K562 (cell line): Measurements from ENCODE around the gene MYH15. TPM values are rescaled to one million over a fixed set of nuclear protein-coding genes. Genes with fewer than 3 reads are reported as not detected.

Experiments used
- ATAC-seq: fragments of 200-7000 bp; cut with Tn5 transposase; 3 replicates; pipeline ENCODE4 v1.9.1; 2020; ENCODE audit warnings: moderate library complexity
- BruUV-seq: library from RNA; stranded (reverse); fragments of 400-500 nt; replicated peaks from 2 replicates; lab custom pipeline; 2021; lab: Mats Ljungman, UMichigan
- CTCF ChIA-PET: fragments of 300-600 bp; formaldehyde crosslinking; extraction: SDS; loops from one replicate; lab custom pipeline; 2021; ENCODE audit warnings: low intra/inter-chr PET ratio; lab: Yijun Ruan, JAX
- POLR2A ChIA-PET: fragments of 300-600, 350-650 bp; sonication (Branson Sonifier 250); formaldehyde crosslinking; extraction: SDS; loops from one replicate; lab custom pipeline; 2021; ENCODE audit warnings: antibody characterized with exemption, inconsistent platforms; lab: Yijun Ruan, JAX
- DNase-seq, 4 experiments: peaks; one replicate each; pipeline versions ENCODE4 v3.0.0 to v3.0.0-alpha.2; 2011 to 2018; ENCODE audit warnings: low spot score in 3 of 4, mixed read lengths in 3 of 4; ENCODE audit errors: extremely low read depth in 1 of 4
- FAIRE-seq: peaks from 2 replicates; lab custom pipeline; 2011; peaks lifted over from hg19 to GRCh38; lab: Jason Lieb, UNC
- H2AFZ ChIP-seq: 2 replicates; pipeline ENCODE4 v1.6.0; 2011; ENCODE audit warnings: low read depth, low read length, control low read depth, inconsistent platforms
- H3K27ac ChIP-seq: fragments of 200-600 bp; 3 replicates; pipeline ENCODE4 v1.8.0; 2011; ENCODE audit warnings: low read depth, mild to moderate bottlenecking, control low read depth, inconsistent platforms, low read length, moderate library complexity, mixed read lengths; ENCODE audit errors: extremely low read depth
- H3K27me3 ChIP-seq, 2 experiments: fragments of 300-600 bp in 1 of 2; 2 replicates in 1 of 2; 3 replicates in 1 of 2; pipeline versions ENCODE4 v1.6.0 to v1.8.0; 2011; ENCODE audit warnings: inconsistent platforms in 2 of 2, low read length in 2 of 2, mild to moderate bottlenecking in 1 of 2, mixed read lengths in 1 of 2, moderate library complexity in 1 of 2; ENCODE audit not compliant: control insufficient read depth in 2 of 2, insufficient read depth in 2 of 2
- H3K36me3 ChIP-seq: fragments of 300-600 bp; 3 replicates; pipeline ENCODE4 v1.8.0; 2011; ENCODE audit warnings: mild to moderate bottlenecking, low read length, inconsistent platforms; ENCODE audit not compliant: control insufficient read depth, insufficient read depth
- H3K4me1 ChIP-seq, 2 experiments: fragments of 200-600 bp in 1 of 2; replicated peaks in 1 of 2; 2 replicates in 1 of 2; 3 replicates in 1 of 2; pipeline versions ENCODE4 v1.5.1 to v1.8.0; 2011; ENCODE audit warnings: inconsistent platforms in 2 of 2, low read length in 2 of 2, mild to moderate bottlenecking in 1 of 2, mixed read lengths in 1 of 2, moderate library complexity in 1 of 2; ENCODE audit not compliant: control insufficient read depth in 2 of 2, insufficient read depth in 2 of 2
- H3K4me2 ChIP-seq: 2 replicates; pipeline ENCODE4 v1.6.1; 2011; ENCODE audit warnings: low read length, control low read depth, inconsistent platforms, mixed read lengths; ENCODE audit not compliant: insufficient read depth
- H3K4me3 ChIP-seq: fragments of 200-600 bp; sonication (generic), shearing (Covaris generic); 2 replicates; pipeline ENCODE4 v1.5.1; 2016; ENCODE audit warnings: control low read depth, inconsistent platforms
- H3K79me2 ChIP-seq: fragments of 200-600 bp; 3 replicates; pipeline ENCODE4 v1.8.0; 2011; ENCODE audit warnings: low read length, inconsistent platforms; ENCODE audit not compliant: control insufficient read depth, insufficient read depth
- H3K9ac ChIP-seq, 2 experiments: 2 replicates each; pipeline versions ENCODE4 v1.6.0 to v1.6.1; 2011; ENCODE audit warnings: low read depth in 2 of 2, low read length in 2 of 2, control low read depth in 1 of 2, inconsistent platforms in 1 of 2, mild to moderate bottlenecking in 1 of 2, mixed read lengths in 1 of 2; ENCODE audit not compliant: insufficient read depth in 1 of 2
- H3K9me1 ChIP-seq: one replicate; pipeline ENCODE4 v1.6.0; 2011; ENCODE audit warnings: inconsistent platforms, mild to moderate bottlenecking, low read length, moderate library complexity; ENCODE audit not compliant: control insufficient read depth, insufficient read depth
- H3K9me3 ChIP-seq: replicated peaks from 2 replicates; pipeline ENCODE4 v1.5.1; 2011; ENCODE audit warnings: low read depth, low read length, inconsistent platforms; ENCODE audit not compliant: control insufficient read depth, insufficient read depth
- H4K20me1 ChIP-seq: replicated peaks from 2 replicates; pipeline ENCODE4 v1.6.1; 2011; ENCODE audit warnings: low read length, inconsistent platforms, mixed read lengths; ENCODE audit not compliant: control insufficient read depth, insufficient read depth
- CBX3 ChIP-seq, 2 experiments: IDR thresholded peaks; 1 replicate in 1 of 2; 2 replicates in 1 of 2; pipeline ENCODE4 v1.6.1; 2012; ENCODE audit warnings: inconsistent platforms in 2 of 2, low read length in 2 of 2, borderline replicate concordance in 1 of 2, control low read depth in 1 of 2
- CEBPZ ChIP-seq: fragments of 150-350 bp; IDR thresholded peaks from 2 replicates; pipeline ENCODE4 v1.6.1; 2014; ENCODE audit warnings: low read depth, mild to moderate bottlenecking, low read length, borderline replicate concordance
- CHCHD3 ChIP-seq: fragments of 250-450 bp; sonication (Bioruptor Pico); IDR thresholded peaks from 2 replicates; pipeline ENCODE4 v2.1.2; 2022; ENCODE audit warnings: mild to moderate bottlenecking
- EP300 ChIP-seq: IDR thresholded peaks from 2 replicates; pipeline ENCODE4 v1.6.1; 2012; ENCODE audit warnings: low read length, improper control_type of control experiment
- FOXM1 ChIP-seq, 2 experiments: fragments of 450-650 bp in 1 of 2; sonication (generic) in 1 of 2; formaldehyde crosslinking in 1 of 2; IDR thresholded peaks; 2 replicates each; pipeline versions ENCODE4 v1.6.1 to v1.9.0; 2017 to 2022; ENCODE audit warnings: low read depth in 2 of 2, mild to moderate bottlenecking in 2 of 2, missing genetic modification reagents in 1 of 2, moderate library complexity in 1 of 2
- KHSRP ChIP-seq: fragments of 450-650 bp; IDR thresholded peaks from 2 replicates; pipeline ENCODE4 v1.6.1; 2017
- MBD1 ChIP-seq: fragments of 250-450 bp; sonication (Bioruptor Pico); IDR thresholded peaks from 2 replicates; pipeline ENCODE4 v1.8.0; 2022; ENCODE audit warnings: inconsistent platforms
- PURB ChIP-seq: sonication (generic); formaldehyde crosslinking; IDR thresholded peaks from 2 replicates; pipeline ENCODE4 v1.9.0; 2021; ENCODE audit warnings: low read depth, mild to moderate bottlenecking, missing genetic modification reagents
- UBTF ChIP-seq, 2 experiments: IDR thresholded peaks; 2 replicates each; pipeline ENCODE4 v1.6.1; 2012; ENCODE audit warnings: improper control_type of control experiment in 2 of 2, low read depth in 2 of 2, low read length in 2 of 2, borderline replicate concordance in 1 of 2
- ZBTB1 ChIP-seq: sonication (generic); formaldehyde crosslinking; IDR thresholded peaks from 2 replicates; pipeline ENCODE4 v1.8.1; 2023; ENCODE audit warnings: missing genetic modification reagents, low read depth, mild to moderate bottlenecking, borderline replicate concordance
- WGBS: fragments of 100-300 bp; shearing (Covaris generic); methylation state at CpG from one replicate; pipeline ENCODE4 v1.1.6; 2016; ENCODE audit warnings: low coverage, mixed read lengths; ENCODE audit not compliant: insufficient coverage; ENCODE audit errors: missing lambda C conversion rate; 5-methylcytosine and 5-hydroxymethylcytosine counted together
- in situ Hi-C: fragments of 300-500 bp; cut with MboI; formaldehyde crosslinking; loops from 4 replicates; pipeline ENCODE4 v1.15.0; 2018; ENCODE audit warnings: inconsistent platforms, mixed read lengths
- intact Hi-C: fragments of 100-400 bp; cut with micrococcal nuclease; formaldehyde crosslinking; loops from 2 replicates; pipeline ENCODE4 v1.14.2; 2022
- polyA plus RNA-seq, 8 experiments: library from polyadenylated mRNA; depleted of rRNA in 4 of 8; stranded (reverse) in 5 of 8; unstranded in 3 of 8; fragments of >200 nt; fragmentation: Nextera tagmentation in 2 of 8; fragmentation: Illumina TruSeq in 1 of 8; extraction: Ambion mirVana in 2 of 8; extraction: Trizol in 1 of 8; gene quantifications; 2 replicates each; pipeline versions ENCODE4 v1.2.1 to v1.2.3, GENCODE V29; 2011 to 2014; ENCODE audit warnings: inconsistent platforms in 1 of 8, missing spikeins in 1 of 8
- total RNA-seq, 7 experiments: library from RNA; depleted of rRNA in 6 of 7; stranded (reverse); fragments of >200 nt in 6 of 7; fragmentation: Illumina TruSeq in 2 of 7; extraction: Trizol in 2 of 7; gene quantifications; 2 replicates each; pipeline versions ENCODE4 v1.2.1 to v1.2.3, GENCODE V29; 2011 to 2021; ENCODE audit warnings: low replicate concordance in 1 of 7

The MYH15 gene
- total and polyA plus RNA-seq, 9 of the 15 experiments (the other 6 are each of a cell fraction or from before 2014, with no cell fraction given) = 0.03 to 0.29 (median 0.12) TPM

- TF ChIP-seq CEBPZ (no peak), MBD1 (CRISPR knock-in tag) (no peak)
Measured at GRCh38 chr3:108383306-108383705, 127.1 kb downstream of the MYH15 start (continued).

GRCh38 chr3:108381529-108382140 lies 128.8 kb downstream of the MYH15 start:
- H3K4me2 ChIP-seq = no peak overlapping the region
- no peak overlapping the region for H3K27ac ChIP-seq
- peaks cover 0 to 3% of the 10 kb centered on the region in 2 experiments; a peak in 1 of 5 replicates for H3K4me1 ChIP-seq
- no peaks in the 10 kb centered on the region for H3K27me3 ChIP-seq
- DNase-seq (no peak), ATAC-seq (no peak), FAIRE-seq (no peak)
- H3K9me3 ChIP-seq = no peaks in the 10 kb centered on the region
- H3K9me1 ChIP-seq = no peaks in the 10 kb centered on the region
- no peak overlapping the region for H3K4me3 ChIP-seq
- intact Hi-C loops (no loop called here), in situ Hi-C loops (no loop called here)
- H4K20me1 ChIP-seq = no peaks in the 10 kb centered on the region
- BruUV-seq = no TSS peak
- no peaks in the 10 kb centered on the region for H3K79me2 ChIP-seq
- ChIA-PET POLR2A (no interaction called here), CTCF (no interaction called here)
- no peak overlapping the region for H3K9ac ChIP-seq
- no peaks in the 10 kb centered on the region for H3K36me3 ChIP-seq
- WGBS = 0% methylated on average over 1 of the region's 3 CpGs
- no peak overlapping the region for H2AFZ ChIP-seq
- TF ChIP-seq EP300 (no peak), PURB (CRISPR knock-in tag) (no peak), FOXM1 (IDR thresholded peaks at IDR 0.05; ENCODE audit: low read depth) (no peak), FOXM1 (CRISPR knock-in tag; IDR thresholded peaks at IDR 0.05; ENCODE audit: low read depth) (no peak), CHCHD3 (CRISPR knock-in tag) (no peak), CBX3 (IDR thresholded peaks at IDR 0.05; ENCODE audit: borderline replicate concordance in 1 of 2, low read length in 2 of 2) (no peak), UBTF (IDR thresholded peaks at IDR 0.05; ENCODE audit: borderline replicate concordance in 1 of 2, low read depth in 2 of 2, low read length in 2 of 2) (no peak), KHSRP (no peak), ZBTB1 (CRISPR knock-in tag) (no peak)
